ENCODE results near the gene ME1.

- no peak for TF ChIP-seq CTCF (IDR thresholded peaks at IDR 0.05)
- TF ChIP-seq POLR2A (IDR thresholded peaks at IDR 0.05), result no peak
- no peak for TF ChIP-seq POLR2AphosphoS5 (IDR thresholded peaks at IDR 0.05)
- TF ChIP-seq EP300 (IDR thresholded peaks at IDR 0.05), result no peak
These were observed 33.7 kb upstream of the ME1 start for GRCh38 chr6:83464381-83465140.

All from stomach (tissue), 4 donors.